IPS-15b (cell line): ENCODE results near the gene HMGXB3.
"Not testable (repeated sequence)": the region's sequence is repeated elsewhere in the genome, so short reads cannot be mapped to it uniquely, and the experiment has no call there.

Experiments
- H3K27me3 ChIP-seq: one replicate; pipeline ENCODE4 v1.6.1; 2013; ENCODE audit warnings: low read length; ENCODE audit not compliant: control insufficient read depth, insufficient read depth
- H3K36me3 ChIP-seq: one replicate; pipeline ENCODE4 v1.6.1; 2013; ENCODE audit warnings: low read length; ENCODE audit not compliant: control insufficient read depth, insufficient read depth
- H3K4me1 ChIP-seq: one replicate; pipeline ENCODE4 v1.6.1; 2013; ENCODE audit warnings: mild to moderate bottlenecking, low read length; ENCODE audit not compliant: control insufficient read depth, insufficient read depth
- H3K4me3 ChIP-seq: one replicate; pipeline ENCODE4 v1.5.1; 2013; ENCODE audit warnings: low read depth, low read length
- H3K9ac ChIP-seq: one replicate; pipeline ENCODE4 v1.6.1; 2013; ENCODE audit warnings: low read depth, mild to moderate bottlenecking, low read length
- H3K9me3 ChIP-seq: one replicate; pipeline ENCODE4 v1.6.1; 2013; ENCODE audit warnings: mild to moderate bottlenecking, low read length; ENCODE audit not compliant: control insufficient read depth, insufficient read depth

HMGXB3 gene

DNA sequence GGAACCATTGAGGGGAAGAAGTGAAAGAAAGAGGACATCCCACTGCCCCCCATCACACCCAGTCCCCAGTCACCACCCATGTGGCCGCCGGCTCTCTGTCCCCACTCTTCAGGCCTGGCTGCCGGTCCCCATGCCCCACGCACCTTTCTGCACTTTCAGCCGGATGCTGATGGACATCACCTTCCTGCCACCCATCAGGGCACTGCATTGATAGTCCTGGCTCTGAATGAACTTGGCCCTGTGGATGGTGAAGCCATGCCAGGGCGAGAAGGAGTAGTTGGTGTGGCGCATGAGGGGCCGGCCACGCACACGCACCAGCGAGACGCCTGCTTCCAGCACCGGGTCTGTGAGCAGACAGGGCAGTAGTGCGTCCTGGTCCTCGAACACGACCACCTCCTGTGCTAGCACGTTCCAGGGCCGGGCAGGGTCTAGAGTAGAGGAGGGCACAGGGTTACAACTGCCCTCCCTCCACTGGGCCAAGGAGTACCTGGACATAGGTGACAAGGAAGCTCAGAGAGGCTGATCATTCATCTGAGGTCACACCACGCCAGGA lies 79.4 kb downstream of the HMGXB3 start:
- Histone ChIP-seq H3K4me3 (no peak overlapping the region), H3K27me3 (no peaks in the 10 kb centered on the region), H3K9me3 (no peaks in the 10 kb centered on the region), H3K9ac (no peak overlapping the region), H3K4me1 (no peaks in the 10 kb centered on the region), H3K36me3 (no peaks in the 10 kb centered on the region)

- H3K4me1 ChIP-seq, result no peaks in the 10 kb centered on the region
- H3K36me3 ChIP-seq, result no peaks in the 10 kb centered on the region
Measured at GRCh38 chr5:150080696-150081435, 80.3 kb downstream of the HMGXB3 start.

DNA sequence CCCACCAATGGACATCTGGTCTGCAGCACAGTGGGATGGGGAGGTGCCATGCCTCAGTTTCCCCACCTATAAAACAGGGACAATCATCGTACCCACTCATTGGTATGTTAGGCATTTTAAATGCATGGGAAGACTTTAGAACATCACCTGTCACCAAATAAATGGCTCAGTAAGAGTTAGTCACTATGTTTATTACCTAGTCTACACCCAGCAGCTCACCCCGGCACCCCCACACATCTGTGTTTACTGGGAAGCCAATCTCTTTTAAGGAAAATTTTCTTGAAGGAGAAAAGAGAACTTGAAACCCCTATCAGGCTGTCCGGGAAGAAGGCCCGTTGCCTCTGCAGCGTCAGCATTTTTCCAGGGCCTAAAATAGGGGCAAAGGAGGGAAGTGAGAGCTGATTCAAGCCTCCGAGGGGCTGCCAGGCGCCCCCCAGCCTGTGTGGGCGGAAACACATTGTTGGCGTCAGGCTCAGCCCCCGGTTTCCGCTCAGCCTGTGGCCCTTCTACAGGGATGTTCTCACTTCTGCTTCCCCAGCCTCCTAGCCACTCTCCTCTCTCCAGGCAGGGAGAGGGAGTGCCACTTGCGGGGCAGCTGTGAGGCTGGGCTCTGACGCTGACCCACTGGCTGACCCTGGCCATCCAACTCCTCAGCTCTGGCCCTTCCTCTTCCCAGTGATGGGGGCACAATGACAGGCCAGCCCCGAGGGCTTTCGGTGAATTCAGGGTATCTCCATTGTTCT lies 81.2 kb downstream of the HMGXB3 start:
- H3K9ac ChIP-seq, result no peak overlapping the region
- H3K4me1 ChIP-seq, result no peaks in the 10 kb centered on the region
- H3K27me3 ChIP-seq, result peaks cover 2% of the 10 kb centered on the region
- no peaks in the 10 kb centered on the region for H3K9me3 ChIP-seq
- H3K36me3 ChIP-seq, result no peaks in the 10 kb centered on the region
- no peak overlapping the region for H3K4me3 ChIP-seq

More at GRCh38 chr5:150080696-150081435, 80.3 kb downstream of the HMGXB3 start:
- no peak overlapping the region for H3K4me3 ChIP-seq
- H3K9me3 ChIP-seq, result no peaks in the 10 kb centered on the region
- H3K9ac ChIP-seq, result no peak overlapping the region
- H3K27me3 ChIP-seq, result peaks cover 2% of the 10 kb centered on the region

GRCh38 chr5:150082374-150082773 lies 81.8 kb downstream of the HMGXB3 start:
- H3K4me1 ChIP-seq, result no peaks in the 10 kb centered on the region
- no peak overlapping the region for H3K4me3 ChIP-seq
- no peaks in the 10 kb centered on the region for H3K9me3 ChIP-seq
- H3K27me3 ChIP-seq, result peaks cover 2% of the 10 kb centered on the region
- H3K9ac ChIP-seq, result no peak overlapping the region
- no peaks in the 10 kb centered on the region for H3K36me3 ChIP-seq

DNA sequence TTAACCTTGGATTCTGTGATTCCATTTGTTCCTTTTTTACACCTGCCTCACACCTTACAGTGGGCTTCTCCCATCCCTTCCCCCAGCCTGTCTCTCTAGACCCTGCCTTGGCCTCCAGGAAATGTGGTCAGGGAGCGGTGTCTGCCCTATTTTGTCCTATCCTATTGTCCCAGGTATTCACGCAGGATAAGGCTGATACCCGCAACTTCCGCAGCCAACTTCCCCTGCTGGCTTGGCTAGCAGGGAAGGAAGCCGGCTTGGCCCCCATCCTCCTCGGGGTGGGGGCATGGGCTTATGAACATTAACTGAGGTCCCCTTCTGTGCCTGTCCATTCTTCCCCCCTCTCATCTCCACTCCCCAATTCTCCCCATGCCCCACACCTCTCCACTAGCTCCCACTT lies 82.3 kb downstream of the HMGXB3 start:
- Histone ChIP-seq H3K4me1 (no peaks in the 10 kb centered on the region), H3K9ac (no peak overlapping the region), H3K9me3 (no peaks in the 10 kb centered on the region), H3K27me3 (peaks cover 2% of the 10 kb centered on the region), H3K36me3 (no peaks in the 10 kb centered on the region), H3K4me3 (no peak overlapping the region)

- H3K4me1 ChIP-seq, H3K9ac ChIP-seq, H3K4me3 ChIP-seq: not testable (repeated sequence)
Measured at GRCh38 chr5:150084754-150085153, 84.2 kb downstream of the HMGXB3 start.

GRCh38 chr5:150085191-150085912 lies 84.8 kb downstream of the HMGXB3 start:
- Histone ChIP-seq H3K9me3 (no peaks in the 10 kb centered on the region), H3K4me1 (no peaks in the 10 kb centered on the region), H3K36me3 (no peaks in the 10 kb centered on the region), H3K4me3 (no peak overlapping the region), H3K27me3 (peaks cover 2% of the 10 kb centered on the region), H3K9ac (no peak overlapping the region)

More at GRCh38 chr5:150084754-150085153, 84.2 kb downstream of the HMGXB3 start:
- H3K36me3 ChIP-seq, H3K9me3 ChIP-seq, H3K27me3 ChIP-seq: not testable (repeated sequence)

DNA sequence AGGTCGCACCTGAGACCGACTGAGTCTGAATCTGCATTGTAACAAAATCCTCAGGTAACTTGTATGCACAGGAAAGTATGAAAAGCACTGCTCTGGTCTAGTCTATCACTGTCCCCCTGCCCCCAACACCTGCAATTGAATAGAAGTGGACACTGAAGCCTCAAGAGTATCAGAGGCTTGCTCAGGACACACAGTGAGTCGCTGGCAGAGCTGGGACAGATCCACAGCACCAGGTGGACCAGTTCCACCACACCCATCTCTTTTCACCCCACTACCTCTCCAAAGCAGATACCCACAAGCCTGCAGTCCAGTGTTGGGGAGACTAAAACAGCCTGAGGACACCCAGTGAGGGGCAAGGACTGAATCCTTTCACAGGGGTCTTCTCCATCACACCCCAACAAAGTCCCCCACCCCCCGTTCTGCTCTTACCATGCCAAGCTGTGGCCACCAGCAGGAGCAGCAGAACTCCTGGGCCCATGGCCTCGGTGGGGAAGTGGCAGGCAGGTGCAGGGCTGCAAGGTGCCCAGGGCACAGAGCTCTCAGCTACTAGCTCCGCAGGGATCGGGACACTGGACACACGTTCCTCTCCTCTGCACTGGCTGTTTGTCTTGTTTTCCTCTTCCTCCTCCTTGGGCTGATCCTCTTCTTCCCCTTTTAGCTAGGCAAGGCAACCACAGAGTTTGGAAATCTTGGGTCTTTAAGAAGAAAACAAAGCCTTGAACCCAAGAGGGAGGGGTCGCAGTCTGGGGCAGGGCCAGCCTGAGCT lies 85.6 kb downstream of the HMGXB3 start, which contains the start of gene CSF1R:
Gene CSF1R, minus strand, starts transcription at position 605 of the 766 bp plus-strand sequence. Its CDS starts 127 bp downstream, at position 478.
- no peak within 1 kb of the TSS for H3K4me3 ChIP-seq
- no peaks in the 10 kb centered on the region for H3K9me3 ChIP-seq
- H3K36me3 ChIP-seq, result no peaks in the 10 kb centered on the region
- no peaks in the 10 kb centered on the region for H3K4me1 ChIP-seq
- H3K27me3 ChIP-seq, result peaks cover 2% of the 10 kb centered on the region
- H3K9ac ChIP-seq, result no peak within 1 kb of the TSS

GRCh38 chr5:150092159-150092787 lies 91.7 kb downstream of the HMGXB3 start:
- Histone ChIP-seq H3K9ac (no peak overlapping the region), H3K4me1 (no peaks in the 10 kb centered on the region), H3K9me3 (no peaks in the 10 kb centered on the region), H3K36me3 (no peaks in the 10 kb centered on the region), H3K4me3 (no peak overlapping the region), H3K27me3 (peaks cover 2% of the 10 kb centered on the region)

- no peaks in the 10 kb centered on the region for H3K36me3 ChIP-seq
- H3K4me1 ChIP-seq, result no peaks in the 10 kb centered on the region
- no peaks in the 10 kb centered on the region for H3K9me3 ChIP-seq
- H3K4me3 ChIP-seq, result no peak overlapping the region
- no peak overlapping the region for H3K9ac ChIP-seq
- H3K27me3 ChIP-seq, result peaks cover 2% of the 10 kb centered on the region
Measured at GRCh38 chr5:150097152-150097551, 96.6 kb downstream of the HMGXB3 start.
